GM06990 (cell line): ENCODE measurements around the gene CSMD2.

Experiments
- DNase-seq: peaks from one replicate; pipeline ENCODE4 v3.0.0-alpha.2; 2011; ENCODE audit not compliant: insufficient read length; ENCODE audit errors: extremely low read depth
- H3K27me3 ChIP-seq: replicated peaks from 2 replicates; pipeline ENCODE4 v1.6.0; 2011; ENCODE audit warnings: low read length; ENCODE audit not compliant: control insufficient read depth, insufficient read depth
- H3K36me3 ChIP-seq: 2 replicates; pipeline ENCODE4 v1.5.1; 2011; ENCODE audit warnings: low read length; ENCODE audit not compliant: control insufficient read depth, insufficient read depth
- H3K4me3 ChIP-seq: replicated peaks from 2 replicates; pipeline ENCODE4 v1.5.1; 2011; ENCODE audit warnings: low read depth, mild to moderate bottlenecking, control low read depth, low read length
- CTCF ChIP-seq: IDR thresholded peaks from 2 replicates; pipeline ENCODE4 v1.5.1; 2011; ENCODE audit warnings: low read length, control low read depth, mild to moderate bottlenecking, inconsistent platforms; ENCODE audit not compliant: insufficient read depth, poor library complexity, severe bottlenecking

Gene CSMD2

GRCh38 chr1:33743221-33743998 lies 421.6 kb downstream of the CSMD2 start:
- peaks cover 1% of the 10 kb centered on the region; the same call in 1 of the 2 replicates for H3K27me3 ChIP-seq
- H3K4me3 ChIP-seq: no peak overlapping the region
- DNase-seq: no peak
- no peak for TF ChIP-seq CTCF
- no peaks in the 10 kb centered on the region for H3K36me3 ChIP-seq

- Histone ChIP-seq H3K4me3 (no peak overlapping the region), H3K36me3 (no peaks in the 10 kb centered on the region), H3K27me3 (peaks cover 1% of the 10 kb centered on the region; the same call in 1 of the 2 replicates)
- DNase-seq: no peak
- TF ChIP-seq CTCF: no peak
Measured at GRCh38 chr1:33742663-33743062, 422.4 kb downstream of the CSMD2 start.

GRCh38 chr1:33741749-33742148 lies 423.3 kb downstream of the CSMD2 start:
- DNase-seq: no peak
- TF ChIP-seq CTCF: no peak
- H3K36me3 ChIP-seq: no peaks in the 10 kb centered on the region

GRCh38 chr1:33740040-33740744 lies 424.8 kb downstream of the CSMD2 start:
- DNase-seq: no peak
- no peaks in the 10 kb centered on the region for H3K36me3 ChIP-seq
- no peak overlapping the region for H3K4me3 ChIP-seq
- peaks cover 1% of the 10 kb centered on the region; the same call in 1 of the 2 replicates for H3K27me3 ChIP-seq
- no peak for TF ChIP-seq CTCF

More at GRCh38 chr1:33741749-33742148, 423.3 kb downstream of the CSMD2 start:
- H3K4me3 ChIP-seq: no peak overlapping the region
- peaks cover 1% of the 10 kb centered on the region; the same call in 1 of the 2 replicates for H3K27me3 ChIP-seq

GRCh38 chr1:33738976-33739375 lies 426.1 kb downstream of the CSMD2 start:
- peaks cover 1% of the 10 kb centered on the region; the same call in 1 of the 2 replicates for H3K27me3 ChIP-seq
- no peaks in the 10 kb centered on the region for H3K36me3 ChIP-seq
- no peak for DNase-seq
- H3K4me3 ChIP-seq: no peak overlapping the region
- no peak for TF ChIP-seq CTCF
